HL-60 (cell line): Measurements from ENCODE around the gene NT5C2.

Experiments used
- CTCF ChIP-seq: IDR thresholded peaks from one replicate; pipeline ENCODE4 v1.5.1; 2011; ENCODE audit warnings: low read length, control low read depth, inconsistent platforms; ENCODE audit not compliant: insufficient read depth
- GABPA ChIP-seq: IDR thresholded peaks from 2 replicates; pipeline ENCODE4 v1.6.1; 2012; ENCODE audit warnings: low read depth
- POLR2AphosphoS5 ChIP-seq: IDR thresholded peaks from 2 replicates; pipeline ENCODE4 v1.6.1; 2012; ENCODE audit warnings: low read depth
- SPI1 ChIP-seq: IDR thresholded peaks from 2 replicates; pipeline ENCODE4 v1.6.1; 2012; ENCODE audit warnings: low read depth, mild to moderate bottlenecking, borderline replicate concordance

DNA sequence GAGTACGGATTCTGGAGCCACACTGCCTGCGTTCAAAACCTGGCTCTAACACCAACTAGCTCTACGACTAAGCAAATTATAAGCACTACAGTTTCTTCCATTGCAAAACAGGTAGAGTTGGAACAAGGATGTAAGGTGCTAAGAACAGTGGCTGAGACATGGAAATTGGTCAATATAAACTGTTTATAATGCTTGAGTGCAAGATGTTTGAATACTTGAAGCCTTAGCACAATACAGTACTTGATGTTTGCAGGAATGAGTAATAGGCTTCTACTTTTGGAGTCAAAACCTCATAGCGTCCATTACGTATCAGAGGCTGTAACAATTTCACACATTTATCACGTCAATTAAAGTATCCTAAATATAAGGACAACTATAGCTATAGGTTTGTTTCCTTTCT lies 6.9 kb downstream of the NT5C2 start:
- TF ChIP-seq POLR2AphosphoS5 (no peak), CTCF (no peak), SPI1 (no peak), GABPA (no peak)
